GM21717 (cell line): ENCODE data around the gene ARL2.

ENCODE experiments used
- ATAC-seq: cut with Tn5 transposase; IDR thresholded peaks from one replicate; pipeline ENCODE4 v1.9.1; 2021; ENCODE audit warnings: mild to moderate bottlenecking, moderate library complexity; ENCODE audit not compliant: unreplicated experiment

Gene ARL2

GRCh38 chr11:65045061-65045460 is 31.1 kb downstream of the ARL2 start:
- ATAC-seq = no peak

GRCh38 chr11:65045728-65046127 is 31.8 kb downstream of the ARL2 start:
- no peak for ATAC-seq

- ATAC-seq = no peak
Measured at GRCh38 chr11:65047581-65048422, 33.8 kb downstream of the ARL2 start.

GRCh38 chr11:65051398-65051858 is 37.5 kb downstream of the ARL2 start:
- ATAC-seq = no peak

GRCh38 chr11:65053827-65054508 is 40.0 kb downstream of the ARL2 start:
- ATAC-seq = no peak

- no peak for ATAC-seq
Measured at GRCh38 chr11:65055538-65055937, 41.6 kb downstream of the ARL2 start.

GRCh38 chr11:65056999-65057398 is 43.0 kb downstream of the ARL2 start:
- ATAC-seq = no peak

- no peak for ATAC-seq
Measured at GRCh38 chr11:65057526-65057925, 43.6 kb downstream of the ARL2 start.

GRCh38 chr11:65058012-65058411 is 44.1 kb downstream of the ARL2 start:
- ATAC-seq = no peak

GRCh38 chr11:65058419-65059054 is 44.6 kb downstream of the ARL2 start, which contains the start of gene NAALADL1:
TSS of gene NAALADL1 (minus strand) at chr11:65058553. CDS start at chr11:65058521, 32 bp downstream.
- no peak for ATAC-seq

GRCh38 chr11:65059523-65059922 is 45.6 kb downstream of the ARL2 start:
- no peak for ATAC-seq

GRCh38 chr11:65059959-65060824 is 46.2 kb downstream of the ARL2 start:
- no peak for ATAC-seq

GRCh38 chr11:65060913-65061408 is 47.0 kb downstream of the ARL2 start:
- ATAC-seq = no peak

- no peak for ATAC-seq
Measured at GRCh38 chr11:65063532-65063931, 49.6 kb downstream of the ARL2 start.

GRCh38 chr11:65064847-65065240 is 50.9 kb downstream of the ARL2 start:
- no peak for ATAC-seq

- no peak for ATAC-seq
Measured at GRCh38 chr11:65065851-65066250, 51.9 kb downstream of the ARL2 start.

- no peak for ATAC-seq
Measured at GRCh38 chr11:65066315-65066714, 52.4 kb downstream of the ARL2 start.

GRCh38 chr11:65066805-65067291 is 52.9 kb downstream of the ARL2 start:
- ATAC-seq = no peak

GRCh38 chr11:65067446-65067845 is 53.5 kb downstream of the ARL2 start:
- no peak for ATAC-seq

GRCh38 chr11:65069217-65069616 is 55.3 kb downstream of the ARL2 start:
- no peak for ATAC-seq
